NCI-H2081 treated with DMSO at 0.1 percent for 48 hours (cell line): Measurements from ENCODE around the gene MGLL.

Experiments used
- DNase-seq: peaks from one replicate; lab custom pipeline; 2025; lab: John Stamatoyannopoulos, UW

The MGLL gene

GRCh38 chr3:127835993-127836882 lies 13.9 kb upstream of the MGLL start:
- no peak for DNase-seq

GRCh38 chr3:127834771-127835170 lies 12.5 kb upstream of the MGLL start:
- no peak for DNase-seq

GRCh38 chr3:127833281-127834032 lies 11.1 kb upstream of the MGLL start:
- no peak for DNase-seq

GRCh38 chr3:127831723-127832172 lies 9.4 kb upstream of the MGLL start:
- DNase-seq: no peak

- no peak for DNase-seq
Measured at GRCh38 chr3:127829537-127829936, 7.2 kb upstream of the MGLL start.

- no peak for DNase-seq
Measured at GRCh38 chr3:127827808-127828207, 5.5 kb upstream of the MGLL start.

GRCh38 chr3:127825756-127826155 lies 3.4 kb upstream of the MGLL start:
- no peak for DNase-seq

- no peak for DNase-seq
Measured at GRCh38 chr3:127824151-127824825, 2.0 kb upstream of the MGLL start.

GRCh38 chr3:127823426-127823857 lies 1.1 kb upstream of the MGLL start:
- no peak for DNase-seq

GRCh38 chr3:127822682-127823425 lies 539 bp upstream of the MGLL start:
- DNase-seq: no peak

GRCh38 chr3:127821394-127821793 lies 921 bp downstream of the MGLL start:
- no peak for DNase-seq

- peak; percentile 76 for DNase-seq
Measured at GRCh38 chr3:127820826-127821313, 1.4 kb downstream of the MGLL start.

GRCh38 chr3:127820221-127820825 lies 2.0 kb downstream of the MGLL start:
- no peak for DNase-seq

- no peak for DNase-seq
Measured at GRCh38 chr3:127819656-127820055, 2.7 kb downstream of the MGLL start.

- no peak for DNase-seq
Measured at GRCh38 chr3:127819086-127819485, 3.2 kb downstream of the MGLL start.

- no peak for DNase-seq
Measured at GRCh38 chr3:127817406-127817841, 4.9 kb downstream of the MGLL start.

- DNase-seq: no peak
Measured at GRCh38 chr3:127816783-127817405, 5.4 kb downstream of the MGLL start.

GRCh38 chr3:127815641-127816605 lies 6.4 kb downstream of the MGLL start:
- DNase-seq: no peak

GRCh38 chr3:127815001-127815400 lies 7.3 kb downstream of the MGLL start:
- no peak for DNase-seq
